Pancreas (tissue), 10 donors: ENCODE data around the gene WDR70. TPM values are rescaled to one million over a fixed set of nuclear protein-coding genes. Genes with fewer than 3 reads are reported as not detected.
"Not testable (repeated sequence)": the region's sequence is repeated elsewhere in the genome, so short reads cannot be mapped to it uniquely, and the experiment has no call there.

ENCODE experiments used
- ATAC-seq, 4 donors: fragments of 200-7000 bp; cut with Tn5 transposase; one replicate each; pipeline versions ENCODE4 v1.8.0 to v1.9.1; 2020; ENCODE audit warnings: mild to moderate bottlenecking in 4 of 4, moderate library complexity in 4 of 4
- DNase-seq, 6 donors: peaks; one replicate each; pipeline ENCODE4 v3.0.0-alpha.2; 2020
- FAIRE-seq: peaks from 2 replicates; lab custom pipeline; 2012; peaks lifted over from hg19 to GRCh38; lab: Jason Lieb, UNC
- H3K27ac ChIP-seq, 4 donors: fragments of 200-600 bp; sonication (generic); 1 replicate in 3 of 4; 2 replicates in 1 of 4; pipeline versions ENCODE4 v1.5.0 to v1.8.0; 2020
- H3K27me3 ChIP-seq, 4 donors: fragments of 200-600 bp; one replicate each; pipeline ENCODE4 v1.8.0; 2021
- H3K36me3 ChIP-seq, 3 donors: fragments of 200-600 bp; sonication (generic) in 1 of 3; one replicate each; pipeline versions ENCODE4 v1.5.0 to v1.8.0; 2020 to 2021
- H3K4me1 ChIP-seq, 3 donors: fragments of 200-600 bp; one replicate each; pipeline ENCODE4 v1.8.0; 2021
- H3K4me3 ChIP-seq, 4 donors: fragments of 200-600 bp; sonication (generic) in 2 of 4; one replicate each; pipeline versions ENCODE4 v1.5.0 to v1.8.0; 2020 to 2021
- H3K9me3 ChIP-seq, 4 donors: fragments of 200-600 bp; one replicate each; pipeline ENCODE4 v1.8.0; 2021
- WGBS, 2 donors: extraction: QIAGEN DNeasy Blood & Tissue Kit; methylation state at CpG; one replicate each; pipeline ENCODE4 v1.1.7; 2013; 5-methylcytosine and 5-hydroxymethylcytosine counted together
- intact Hi-C, 3 donors: fragments of 100-400 bp; cut with DNase I; formaldehyde crosslinking; loops; one replicate each; pipeline versions ENCODE4 v1.11.1 to v1.14.2; 2022
- polyA plus RNA-seq, 2 donors: library from polyadenylated mRNA; stranded (reverse); fragments of 200-250 nt; gene quantifications; one replicate each; pipeline ENCODE4 v1.2.3, GENCODE V29; 2013
- total RNA-seq, 6 donors: library from RNA; stranded (reverse); fragmentation: NEBNext Ultra II Directional in 4 of 6; extraction: Animal tissue kit (Norgen Biotek cat#: 25700) in 4 of 6; gene quantifications; one replicate each; pipeline versions ENCODE4 v1.2.1 to v1.2.4, GENCODE V29; 2021 to 2023
- TF ChIP-seq, protein P1 (sequence below), 4 donors: fragments of 200-600 bp; sonication (generic) in 3 of 4; IDR thresholded peaks; one replicate each; pipeline versions ENCODE4 v1.5.0 to v1.8.0; 2021; ENCODE audit warnings: antibody characterized with exemption in 4 of 4
- donor health status: healthy with polysubstance abuse.
- donor health status: DM: no; HTN: no; CAD: no; lungs with moderate emphysema.
- donor health status: DM: no; HTN: no; CAD: no.
- donor health status: control.
- donor health status: control.
- donor health status: Bipolar disorder and iron deficiency.
- donor health status: DM: yes; HTN: yes; CAD: no.
- donor health status: DM: no; HTN: no; CAD: no.
- donor health status: DM: no; HTN: no; CAD: no.
- donor health status: DM: yes; HTN: yes; CAD: no.

Gene WDR70
- total and polyA plus RNA-seq, 8 donors, result 10.7 to 24.3 (median 15.6) TPM

DNA sequence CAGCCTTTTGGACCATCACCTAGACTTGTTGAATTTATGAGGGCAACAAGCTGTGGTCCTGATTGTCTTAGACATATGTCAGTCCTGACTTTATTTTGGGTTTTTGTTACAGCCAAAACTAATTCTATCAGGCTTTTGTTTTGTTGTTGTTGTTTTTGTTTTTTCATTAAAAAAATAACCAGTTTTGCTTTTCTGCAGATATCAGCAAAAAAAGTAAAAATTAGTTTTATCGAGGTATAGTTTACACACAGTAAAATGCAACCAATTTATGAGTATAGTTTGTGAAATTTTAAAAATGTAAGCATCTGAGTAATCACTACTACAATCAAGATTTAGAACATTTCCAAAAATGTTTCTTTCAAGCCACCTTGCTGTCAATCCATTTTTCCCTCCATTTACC lies 48.9 kb downstream of the WDR70 start:
- TF ChIP-seq, protein P1, sequence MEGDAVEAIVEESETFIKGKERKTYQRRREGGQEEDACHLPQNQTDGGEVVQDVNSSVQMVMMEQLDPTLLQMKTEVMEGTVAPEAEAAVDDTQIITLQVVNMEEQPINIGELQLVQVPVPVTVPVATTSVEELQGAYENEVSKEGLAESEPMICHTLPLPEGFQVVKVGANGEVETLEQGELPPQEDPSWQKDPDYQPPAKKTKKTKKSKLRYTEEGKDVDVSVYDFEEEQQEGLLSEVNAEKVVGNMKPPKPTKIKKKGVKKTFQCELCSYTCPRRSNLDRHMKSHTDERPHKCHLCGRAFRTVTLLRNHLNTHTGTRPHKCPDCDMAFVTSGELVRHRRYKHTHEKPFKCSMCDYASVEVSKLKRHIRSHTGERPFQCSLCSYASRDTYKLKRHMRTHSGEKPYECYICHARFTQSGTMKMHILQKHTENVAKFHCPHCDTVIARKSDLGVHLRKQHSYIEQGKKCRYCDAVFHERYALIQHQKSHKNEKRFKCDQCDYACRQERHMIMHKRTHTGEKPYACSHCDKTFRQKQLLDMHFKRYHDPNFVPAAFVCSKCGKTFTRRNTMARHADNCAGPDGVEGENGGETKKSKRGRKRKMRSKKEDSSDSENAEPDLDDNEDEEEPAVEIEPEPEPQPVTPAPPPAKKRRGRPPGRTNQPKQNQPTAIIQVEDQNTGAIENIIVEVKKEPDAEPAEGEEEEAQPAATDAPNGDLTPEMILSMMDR (IDR thresholded peaks at IDR 0.05), result no peak
- intact Hi-C loops, result no loop called here
- Histone ChIP-seq H3K4me3 (no peak overlapping the region), H3K27ac (no peak overlapping the region), H3K36me3 (no peaks in the 10 kb centered on the region), H3K9me3 (no peaks in the 10 kb centered on the region), H3K4me1 (no peaks in the 10 kb centered on the region), H3K27me3 (no peaks in the 10 kb centered on the region)
- DNase-seq, result no peak
- FAIRE-seq, result no peak
- WGBS, 2 donors, result 85 to 86% methylated on average over 1 of the region's 1 CpG
- no peak for ATAC-seq

DNA sequence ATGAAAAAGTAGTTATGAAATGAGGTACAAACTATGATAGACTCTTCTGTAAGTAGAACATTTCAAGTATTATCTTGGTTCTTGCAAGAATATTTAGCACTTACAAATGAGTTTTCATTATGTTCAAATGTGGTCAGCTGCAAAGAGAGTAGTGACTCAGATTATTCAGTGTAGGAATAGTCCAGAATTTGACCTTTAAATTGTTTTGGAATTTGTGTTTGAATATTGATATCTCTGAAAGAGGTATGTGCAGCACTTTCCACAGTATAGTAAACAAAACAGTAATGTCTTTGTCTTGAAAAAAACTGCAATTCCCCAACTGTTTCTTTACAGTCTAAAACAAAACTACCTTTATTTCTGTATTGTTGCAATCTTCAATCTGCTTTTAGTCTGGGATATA lies 56.1 kb downstream of the WDR70 start:
- no peak overlapping the region for H3K4me3 ChIP-seq
- H3K9me3 ChIP-seq, result no peaks in the 10 kb centered on the region
- H3K27ac ChIP-seq, result no peak overlapping the region
- DNase-seq (no peak), ATAC-seq (no peak), FAIRE-seq (no peak)
- no peaks in the 10 kb centered on the region for H3K36me3 ChIP-seq
- peaks cover 0 to 4% (median 0%) of the 10 kb centered on the region in 3 donors for H3K4me1 ChIP-seq
- H3K27me3 ChIP-seq, result no peaks in the 10 kb centered on the region
- TF ChIP-seq, protein P1 (IDR thresholded peaks at IDR 0.05), result no peak
- intact Hi-C loops, result no loop called here

DNA sequence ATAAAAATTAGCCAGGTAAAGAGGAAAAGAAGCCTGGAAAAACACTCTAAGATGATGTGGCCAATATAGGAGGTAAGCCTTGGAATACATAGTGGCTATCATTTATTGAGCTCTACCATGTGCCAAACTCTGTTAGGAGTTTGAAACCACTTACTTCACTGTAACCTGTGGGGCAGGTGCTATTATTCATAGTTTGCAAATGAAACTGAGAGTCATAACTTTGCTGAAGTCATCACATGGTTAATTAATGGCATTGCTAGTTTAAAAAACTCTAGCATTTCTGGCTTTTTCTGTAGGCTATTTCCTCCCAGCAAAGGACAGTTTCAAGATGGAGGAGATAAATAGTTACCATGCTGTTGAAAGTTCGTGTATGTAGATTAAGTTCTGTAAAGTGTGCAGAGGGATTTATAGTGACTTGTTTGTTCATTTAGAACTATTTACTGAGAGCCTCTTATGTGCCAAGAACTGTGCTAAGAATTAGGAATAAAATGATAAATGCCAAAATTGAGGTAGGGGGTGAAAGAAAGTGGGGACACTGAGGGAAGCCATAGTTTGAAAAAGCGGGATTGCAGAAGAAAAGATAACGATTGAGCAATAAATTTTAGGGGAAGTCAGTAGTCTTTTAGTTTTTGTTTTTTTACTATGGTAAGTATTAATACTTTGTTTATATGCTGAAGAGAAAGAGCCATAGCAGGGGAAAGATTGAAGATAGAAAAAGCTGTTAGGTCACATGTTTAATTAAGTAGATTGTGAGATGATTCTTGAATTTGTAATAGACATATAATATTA lies 57.2 kb downstream of the WDR70 start:
- Histone ChIP-seq H3K4me1 (peaks cover 0 to 4% (median 0%) of the 10 kb centered on the region in 3 donors), H3K27ac (no peak overlapping the region), H3K4me3 (no peak overlapping the region), H3K36me3 (no peaks in the 10 kb centered on the region), H3K27me3 (no peaks in the 10 kb centered on the region), H3K9me3 (no peaks in the 10 kb centered on the region)
- TF ChIP-seq, protein P1 (IDR thresholded peaks at IDR 0.05), result no peak
- WGBS, 2 donors, result 88 to 93% methylated on average over 3 of the region's 3 CpGs
- DNase-seq (no peak), FAIRE-seq (no peak), ATAC-seq (no peak)
- intact Hi-C loops, result no loop called here

DNA sequence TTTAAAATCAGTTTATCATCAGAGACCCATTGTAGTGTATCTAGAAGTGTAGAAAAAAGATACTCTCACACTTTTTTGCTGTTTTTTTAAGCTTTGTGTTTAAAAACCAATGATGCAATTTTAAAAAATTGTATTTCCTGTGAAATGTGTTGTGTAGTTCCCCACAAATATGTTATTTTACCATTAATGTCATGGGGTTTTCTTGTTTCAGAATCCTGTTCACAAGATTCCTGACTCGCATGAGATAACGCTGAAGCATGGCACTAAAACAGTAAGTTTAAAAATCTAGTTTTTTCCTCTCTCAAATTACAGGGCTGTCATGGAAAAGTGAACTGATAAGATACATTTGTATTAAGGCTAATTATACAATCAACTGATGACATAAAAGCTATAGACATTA lies 58.6 kb downstream of the WDR70 start:
- WGBS, 2 donors, result 93 to 97% methylated on average over 2 of the region's 2 CpGs
- intact Hi-C loops, result no loop called here
- ATAC-seq (no peak), FAIRE-seq (no peak), DNase-seq (no peak)
- H3K9me3 ChIP-seq, result no peaks in the 10 kb centered on the region
- H3K27me3 ChIP-seq, result no peaks in the 10 kb centered on the region
- peaks cover 0 to 4% (median 0%) of the 10 kb centered on the region in 3 donors for H3K4me1 ChIP-seq
- no peak overlapping the region for H3K27ac ChIP-seq
- H3K36me3 ChIP-seq, result no peaks in the 10 kb centered on the region
- no peak overlapping the region for H3K4me3 ChIP-seq
- TF ChIP-seq, protein P1 (IDR thresholded peaks at IDR 0.05), result no peak

DNA sequence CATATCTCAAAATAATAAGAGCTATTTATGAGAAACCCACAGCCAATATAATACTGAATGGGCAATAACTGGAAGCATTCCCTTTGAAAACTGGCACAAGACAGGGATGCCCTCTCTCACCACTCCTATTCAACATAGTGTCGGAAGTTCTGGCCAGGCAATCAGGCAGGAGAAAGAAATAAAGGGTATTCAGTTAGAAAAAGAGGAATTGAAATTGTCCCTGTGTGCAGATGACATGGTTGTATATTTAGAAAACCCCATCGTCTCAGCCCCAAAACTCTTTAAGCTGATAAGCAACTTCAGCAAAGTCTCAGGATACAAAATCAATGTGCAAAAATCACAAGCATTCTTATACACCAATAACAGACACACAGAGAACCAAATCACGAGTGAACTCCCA lies 66.7 kb downstream of the WDR70 start:
- intact Hi-C loops, ATAC-seq, H3K9me3 ChIP-seq, DNase-seq, FAIRE-seq, H3K27ac ChIP-seq, H3K4me1 ChIP-seq, H3K36me3 ChIP-seq, H3K27me3 ChIP-seq, H3K4me3 ChIP-seq: not testable (repeated sequence)
- 93 to 97% methylated on average over 3 of the region's 3 CpGs for WGBS, 2 donors
